SH-SY5Y (cell line): Measurements from ENCODE around the gene PRKG1.

Source experiments
- GATA2 ChIP-seq: IDR thresholded peaks from 2 replicates; pipeline ENCODE4 v1.6.1; 2011; ENCODE audit warnings: mild to moderate bottlenecking, low read depth, low read length
- GATA3 ChIP-seq: IDR thresholded peaks from 2 replicates; pipeline ENCODE4 v1.6.1; 2011; ENCODE audit warnings: low read depth, mild to moderate bottlenecking, low read length, moderate library complexity

GRCh38 chr10:51896849-51897248, 822.6 kb downstream of the PRKG1 start:
- no peak for TF ChIP-seq GATA2
- no peak for TF ChIP-seq GATA3
